ENCODE data around the gene ZC2HC1B. TPM values are rescaled to one million over a fixed set of nuclear protein-coding genes. Genes with fewer than 3 reads are reported as not detected.

The ZC2HC1B gene
- total and polyA plus RNA-seq, 4 donors: not detected

GRCh38 chr6:143974089-143974488, 109.8 kb downstream of the ZC2HC1B start:
- TF ChIP-seq RAD21 (IDR thresholded peaks at IDR 0.05) (no peak), FOXA2 (IDR thresholded peaks at IDR 0.05) (no peak), REST (IDR thresholded peaks at IDR 0.05) (no peak), TAF1 (conservative IDR thresholded peaks at IDR 0.05) (no peak), ZBTB33 (IDR thresholded peaks at IDR 0.05) (no peak), JUND (IDR thresholded peaks at IDR 0.05) (no peak), MAX (IDR thresholded peaks at IDR 0.05) (no peak), YY1 (IDR thresholded peaks at IDR 0.05) (no peak), RXRA (IDR thresholded peaks at IDR 0.05) (no peak), HNF4G (IDR thresholded peaks at IDR 0.05) (no peak), HNF4A (conservative IDR thresholded peaks at IDR 0.05) (no peak), SP1 (IDR thresholded peaks at IDR 0.05) (no peak), GABPA (IDR thresholded peaks at IDR 0.05 in 1 of 2, conservative IDR thresholded peaks at IDR 0.05 in 1 of 2) (no peak), NR2F2 (IDR thresholded peaks at IDR 0.05) (no peak), ATF3 (IDR thresholded peaks at IDR 0.05) (no peak), FOXA1 (IDR thresholded peaks at IDR 0.05) (no peak), EGR1 (IDR thresholded peaks at IDR 0.05; ENCODE audit: low read depth in 2 of 2) (no peak), CTCF (IDR thresholded peaks at IDR 0.05; ENCODE audit: low read depth, low read length, missing input control) (no peak)
- H3K36me3 ChIP-seq (ENCODE audit: control insufficient read depth in 4 of 4, insufficient read depth in 3 of 4, low read depth in 1 of 4, low read length in 3 of 4): no peaks in the 10 kb centered on the region
- H3K4me1 ChIP-seq (ENCODE audit: control insufficient read depth in 4 of 4, insufficient read depth in 4 of 4, low read length in 3 of 4): no peaks in the 10 kb centered on the region
- WGBS: 47% methylated on average over 8 of the region's 8 CpGs
- no peak overlapping the region for H3K4me3 ChIP-seq (ENCODE audit: low read depth in 1 of 3, low read length in 3 of 3)
- H3K9ac ChIP-seq (ENCODE audit: low read depth in 1 of 2, low read length in 2 of 2): no peak overlapping the region
- H3K27me3 ChIP-seq (ENCODE audit: control insufficient read depth in 4 of 4, insufficient read depth in 4 of 4, low read length in 3 of 4): no peaks in the 10 kb centered on the region
- no peak for DNase-seq (ENCODE audit: low spot score)
- H3K27ac ChIP-seq (ENCODE audit: low read depth in 1 of 2, low read length in 2 of 2): no peak overlapping the region
- no peaks in the 10 kb centered on the region for H3K9me3 ChIP-seq (ENCODE audit: control insufficient read depth in 4 of 4, low read length in 3 of 4)

Measured in liver (tissue), 9 donors.